ENCODE measurements around the gene CDC42BPA. TPM values are rescaled to one million over a fixed set of nuclear protein-coding genes. Genes with fewer than 3 reads are reported as not detected.

CDC42BPA gene
- total and polyA plus RNA-seq, 2 donors (not counting 3 experiments of a cell fraction or from before 2014, with no cell fraction given) = 26.1 to 92.6 TPM

DNA sequence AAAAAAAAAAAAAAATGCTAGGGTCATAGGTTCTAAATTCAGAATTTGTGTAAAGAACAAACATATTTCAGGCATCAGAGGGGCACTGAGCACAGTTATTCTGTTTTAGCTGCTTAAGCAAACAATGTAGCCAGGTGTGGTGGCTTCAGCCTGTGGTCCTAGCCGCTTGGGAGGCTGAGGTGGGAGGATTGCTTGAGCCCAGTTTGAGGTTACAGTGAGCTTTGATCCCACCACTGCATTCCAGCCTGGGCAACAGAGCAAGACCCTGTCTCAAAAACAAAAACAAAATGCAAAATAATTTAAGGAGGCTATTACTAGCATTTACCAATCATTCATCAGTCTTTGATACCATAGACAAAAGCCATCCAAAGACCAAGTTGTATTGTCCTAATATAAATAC is 49.7 kb upstream of the CDC42BPA start:
- no peaks in the 10 kb centered on the region for H3K36me3 ChIP-seq (ENCODE audit: control insufficient read depth in 2 of 2, extremely low read depth in 1 of 2, insufficient read depth in 2 of 2, low read length in 2 of 2)
- no TSS peak for BruUV-seq (replicated peaks)
- H3K9me3 ChIP-seq (replicated peaks; ENCODE audit: control insufficient read depth, insufficient read depth, low read length) = no peaks in the 10 kb centered on the region
- no peak for TF ChIP-seq POLR2AphosphoS5 (IDR thresholded peaks at IDR 0.05; ENCODE audit: insufficient read depth, low read depth, low read length)
- TF ChIP-seq, protein P1, sequence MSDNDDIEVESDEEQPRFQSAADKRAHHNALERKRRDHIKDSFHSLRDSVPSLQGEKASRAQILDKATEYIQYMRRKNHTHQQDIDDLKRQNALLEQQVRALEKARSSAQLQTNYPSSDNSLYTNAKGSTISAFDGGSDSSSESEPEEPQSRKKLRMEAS (IDR thresholded peaks at IDR 0.05; ENCODE audit: insufficient read depth, insufficient read length) = no peak
- TF ChIP-seq FOS (IDR thresholded peaks at IDR 0.05; ENCODE audit: borderline replicate concordance, insufficient read depth, low read length) = no peak
- no peak for TF ChIP-seq EZH2 (IDR thresholded peaks at IDR 0.05; ENCODE audit: borderline replicate concordance, low read depth, low read length, severe bottlenecking)
- no peak for TF ChIP-seq MYC (IDR thresholded peaks at IDR 0.05; ENCODE audit: low read depth, low read length)
- TF ChIP-seq GATA2 (IDR thresholded peaks at IDR 0.05; ENCODE audit: insufficient read depth, insufficient read length, low read depth, low read length) = no peak
- TF ChIP-seq JUN (IDR thresholded peaks at IDR 0.05; ENCODE audit: borderline replicate concordance, insufficient read depth, insufficient read length, low read depth) = no peak
- TF ChIP-seq POLR2A (IDR thresholded peaks at IDR 0.05; ENCODE audit: low read depth, low read length) = no peak
- no peaks in the 10 kb centered on the region for H3K79me2 ChIP-seq (ENCODE audit: control insufficient read depth, insufficient read depth, low read length)
- FAIRE-seq = no peak
- H4K20me1 ChIP-seq (replicated peaks; ENCODE audit: control insufficient read depth, extremely low read depth, insufficient read depth, low read length) = no peaks in the 10 kb centered on the region
- intact Hi-C loops (cut with micrococcal nuclease) (no loop called here), dilution Hi-C loops (cut with MboI; ENCODE audit: extremely low pct_ligation_motif_present, low sequenced_read_pairs) (no loop called here)
- no peak overlapping the region for H3K9ac ChIP-seq (replicated peaks; ENCODE audit: extremely low read depth, insufficient read depth, low read length)
- no peak overlapping the region for H3K4me3 ChIP-seq (replicated peaks in 1 of 3; ENCODE audit: insufficient read depth in 1 of 3, low read depth in 1 of 3, low read length in 3 of 3)
- H3K4me1 ChIP-seq (ENCODE audit: control insufficient read depth, extremely low read depth, insufficient read depth, low read length) = peaks cover 23% of the 10 kb centered on the region
- CTCF ChIA-PET = interaction anchor here (0.7 kb wide), 1 partner anchor 11 kb away, joined by 3 read pairs; no protein-coding TSS in a partner anchor
- H3K9me1 ChIP-seq (replicated peaks; ENCODE audit: control insufficient read depth, extremely low read depth, insufficient read depth, low read length) = no peaks in the 10 kb centered on the region
- no peak overlapping the region for H2AFZ ChIP-seq (ENCODE audit: low read depth, low read length)
- H3K4me2 ChIP-seq (ENCODE audit: insufficient read depth, low read length) = no peak overlapping the region
- DNase-seq (ENCODE audit: low read depth, low spot score) = no peak
- POLR2A ChIA-PET = no interaction called here
- no peak overlapping the region for H3K27ac ChIP-seq (ENCODE audit: insufficient read depth, low read depth, low read length)
- H3K27me3 ChIP-seq (ENCODE audit: control insufficient read depth in 2 of 2, insufficient read depth in 2 of 2, low read length in 2 of 2) = no peaks in the 10 kb centered on the region

Data from endothelial cell of umbilical vein (primary cell).